Measurements from ENCODE around the gene MIEF2. TPM values are rescaled to one million over a fixed set of nuclear protein-coding genes. Genes with fewer than 3 reads are reported as not detected.

MIEF2 gene
- total RNA-seq, 1 donor from 2014 or later: 17.9 TPM

DNA sequence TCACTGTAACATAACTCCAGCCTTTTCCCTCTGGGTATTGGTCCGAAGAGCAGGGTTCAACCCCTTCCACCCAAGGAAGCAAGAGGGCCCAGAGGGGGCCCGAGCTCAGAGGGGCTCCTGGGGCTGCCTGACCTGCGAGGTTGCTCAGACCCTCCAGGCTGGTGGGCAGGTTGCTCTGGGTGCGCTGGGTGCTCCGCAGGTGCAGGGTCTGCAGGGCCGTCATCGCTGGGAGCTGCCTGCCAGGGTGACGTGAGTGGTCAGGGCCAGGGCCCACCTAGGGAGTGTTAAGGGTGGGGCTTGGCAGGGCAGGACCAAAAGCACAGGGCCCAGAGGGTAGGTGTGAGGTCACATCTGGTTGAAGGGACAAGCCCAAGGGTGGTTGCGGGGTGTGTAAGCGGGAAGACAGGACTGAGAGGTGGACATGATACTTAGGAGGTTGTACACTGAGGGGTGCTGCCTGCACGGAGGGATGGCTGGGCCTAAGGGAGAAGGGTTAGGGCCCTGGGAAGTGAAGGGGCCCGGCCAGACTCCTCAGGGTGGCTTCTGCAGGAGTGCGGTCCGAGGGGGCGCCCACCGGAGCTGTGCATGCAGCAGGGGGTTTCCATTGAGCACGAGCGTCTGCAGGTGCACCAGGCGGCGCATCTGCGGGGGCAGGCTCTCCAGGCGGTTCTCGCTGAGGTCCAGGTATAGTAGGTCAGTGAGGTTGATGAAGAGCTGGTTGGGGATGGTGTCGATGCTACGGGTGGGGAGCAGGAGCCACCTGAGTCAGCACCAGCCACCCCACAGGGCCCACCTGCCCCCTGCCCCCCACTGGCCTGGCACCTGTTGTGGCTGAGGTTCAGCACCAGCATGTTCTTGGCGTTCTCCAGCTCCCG lies 6.3 kb upstream of the MIEF2 start:
- Mint-ChIP-seq H3K27ac (no peak overlapping the region), H3K4me3 (no peak overlapping the region), H3K27me3 (no peaks in the 10 kb centered on the region), H3K9me3 (no peaks in the 10 kb centered on the region), H3K4me1 (ENCODE audit: unreplicated experiment) (peaks cover 8% of the 10 kb centered on the region), H3K36me3 (peaks cover 4% of the 10 kb centered on the region)
- no peak for DNase-seq (ENCODE audit: extremely low spot score, unreplicated experiment)
- TF ChIP-seq, protein P1, sequence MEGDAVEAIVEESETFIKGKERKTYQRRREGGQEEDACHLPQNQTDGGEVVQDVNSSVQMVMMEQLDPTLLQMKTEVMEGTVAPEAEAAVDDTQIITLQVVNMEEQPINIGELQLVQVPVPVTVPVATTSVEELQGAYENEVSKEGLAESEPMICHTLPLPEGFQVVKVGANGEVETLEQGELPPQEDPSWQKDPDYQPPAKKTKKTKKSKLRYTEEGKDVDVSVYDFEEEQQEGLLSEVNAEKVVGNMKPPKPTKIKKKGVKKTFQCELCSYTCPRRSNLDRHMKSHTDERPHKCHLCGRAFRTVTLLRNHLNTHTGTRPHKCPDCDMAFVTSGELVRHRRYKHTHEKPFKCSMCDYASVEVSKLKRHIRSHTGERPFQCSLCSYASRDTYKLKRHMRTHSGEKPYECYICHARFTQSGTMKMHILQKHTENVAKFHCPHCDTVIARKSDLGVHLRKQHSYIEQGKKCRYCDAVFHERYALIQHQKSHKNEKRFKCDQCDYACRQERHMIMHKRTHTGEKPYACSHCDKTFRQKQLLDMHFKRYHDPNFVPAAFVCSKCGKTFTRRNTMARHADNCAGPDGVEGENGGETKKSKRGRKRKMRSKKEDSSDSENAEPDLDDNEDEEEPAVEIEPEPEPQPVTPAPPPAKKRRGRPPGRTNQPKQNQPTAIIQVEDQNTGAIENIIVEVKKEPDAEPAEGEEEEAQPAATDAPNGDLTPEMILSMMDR (conservative IDR thresholded peaks at IDR 0.05): no peak

DNA sequence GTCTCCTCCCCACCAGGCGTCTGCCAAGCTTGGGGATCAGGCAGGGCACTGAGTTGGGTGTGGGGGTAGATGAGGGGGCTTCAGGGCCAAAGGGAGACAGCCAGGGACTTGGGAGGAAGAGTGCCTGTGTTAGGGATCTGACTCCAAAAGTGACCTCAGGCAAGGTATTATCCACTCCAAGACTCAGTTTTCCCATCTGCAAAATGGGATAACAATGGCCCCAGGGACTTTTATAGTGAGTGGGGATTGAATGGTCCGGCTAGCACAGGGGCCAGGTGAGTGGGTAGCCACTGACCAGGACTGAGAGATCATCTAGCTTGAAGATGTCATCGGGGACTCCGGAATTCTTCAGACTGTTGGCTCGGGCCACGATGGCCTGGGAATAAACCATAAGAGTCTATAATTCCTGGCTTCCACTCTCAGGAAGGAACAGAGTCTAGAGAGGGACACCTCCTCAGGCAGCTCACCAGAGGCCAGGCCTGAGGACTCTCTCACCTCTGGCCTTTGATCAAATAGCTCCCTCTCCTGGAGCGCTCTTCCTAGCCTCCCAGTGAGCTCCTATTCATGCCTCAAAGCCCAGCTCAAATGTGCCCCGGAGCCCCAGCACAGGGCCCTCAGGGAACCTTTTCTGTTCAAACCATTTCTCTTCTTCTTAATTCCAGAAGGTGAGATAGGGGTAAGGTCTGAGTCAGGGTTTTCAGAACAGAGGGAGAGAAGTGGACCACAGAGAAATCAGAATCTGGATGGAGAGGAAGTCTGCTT lies 5.4 kb upstream of the MIEF2 start:
- H3K4me1 Mint-ChIP-seq (ENCODE audit: unreplicated experiment): peaks cover 14% of the 10 kb centered on the region
- H3K4me3 Mint-ChIP-seq: no peak overlapping the region
- no peak for DNase-seq (ENCODE audit: extremely low spot score, unreplicated experiment)
- TF ChIP-seq, protein P1 (conservative IDR thresholded peaks at IDR 0.05): no peak
- H3K27me3 Mint-ChIP-seq: no peaks in the 10 kb centered on the region
- no peaks in the 10 kb centered on the region for H3K9me3 Mint-ChIP-seq
- no peak overlapping the region for H3K27ac Mint-ChIP-seq
- H3K36me3 Mint-ChIP-seq: peaks cover 4% of the 10 kb centered on the region

DNA sequence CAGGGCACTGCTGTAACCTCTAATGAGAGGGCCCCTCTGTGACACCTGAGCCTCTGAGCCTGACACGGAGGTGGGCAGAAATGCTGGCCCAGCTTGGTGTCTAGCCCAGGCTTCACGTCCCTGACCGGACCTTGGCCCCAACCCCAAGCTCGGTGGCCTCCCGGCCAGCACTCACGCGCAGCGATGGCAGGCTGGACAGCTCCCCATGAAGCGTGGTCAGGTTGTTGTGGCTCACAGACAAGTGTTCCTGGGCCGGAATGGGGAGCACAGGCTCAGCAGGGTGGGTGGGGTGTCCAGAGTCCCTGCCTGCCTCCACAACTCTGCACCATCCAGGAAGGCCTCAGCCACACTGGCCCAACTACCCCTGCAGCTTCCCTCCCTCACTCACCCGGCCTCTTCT lies 4.1 kb upstream of the MIEF2 start:
- H3K36me3 Mint-ChIP-seq: no peaks in the 10 kb centered on the region
- H3K27ac Mint-ChIP-seq: peak overlapping the region; percentile 51
- peak overlapping the region; percentile 45 for H3K4me3 Mint-ChIP-seq
- DNase-seq (ENCODE audit: extremely low spot score, unreplicated experiment): no peak
- peaks cover 10% of the 10 kb centered on the region for H3K4me1 Mint-ChIP-seq (ENCODE audit: unreplicated experiment)
- no peaks in the 10 kb centered on the region for H3K9me3 Mint-ChIP-seq
- no peaks in the 10 kb centered on the region for H3K27me3 Mint-ChIP-seq
- TF ChIP-seq, protein P1 (conservative IDR thresholded peaks at IDR 0.05): no peak

DNA sequence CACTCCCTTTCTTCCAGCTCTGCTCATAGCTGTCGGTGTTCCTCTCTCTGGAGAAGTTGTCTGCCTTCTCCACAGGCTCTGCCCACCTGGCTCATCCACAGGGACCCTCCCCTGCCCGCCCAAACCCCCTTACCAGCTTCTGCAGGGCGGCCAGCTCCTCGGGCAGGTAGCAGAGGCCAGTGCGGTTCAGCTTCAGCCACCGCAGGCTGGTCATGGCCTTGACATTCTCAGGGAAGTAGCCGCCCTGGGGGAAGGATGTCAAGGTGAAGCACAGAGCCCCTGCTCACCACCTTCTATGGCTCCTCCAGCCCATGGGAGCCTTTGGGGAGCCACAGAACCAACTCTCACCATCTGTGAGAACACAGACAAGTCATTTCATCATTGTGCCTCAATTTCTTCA lies 3.7 kb upstream of the MIEF2 start:
- Mint-ChIP-seq H3K27me3 (no peaks in the 10 kb centered on the region), H3K36me3 (no peaks in the 10 kb centered on the region), H3K27ac (peak overlapping the region; percentile 98)

DNA sequence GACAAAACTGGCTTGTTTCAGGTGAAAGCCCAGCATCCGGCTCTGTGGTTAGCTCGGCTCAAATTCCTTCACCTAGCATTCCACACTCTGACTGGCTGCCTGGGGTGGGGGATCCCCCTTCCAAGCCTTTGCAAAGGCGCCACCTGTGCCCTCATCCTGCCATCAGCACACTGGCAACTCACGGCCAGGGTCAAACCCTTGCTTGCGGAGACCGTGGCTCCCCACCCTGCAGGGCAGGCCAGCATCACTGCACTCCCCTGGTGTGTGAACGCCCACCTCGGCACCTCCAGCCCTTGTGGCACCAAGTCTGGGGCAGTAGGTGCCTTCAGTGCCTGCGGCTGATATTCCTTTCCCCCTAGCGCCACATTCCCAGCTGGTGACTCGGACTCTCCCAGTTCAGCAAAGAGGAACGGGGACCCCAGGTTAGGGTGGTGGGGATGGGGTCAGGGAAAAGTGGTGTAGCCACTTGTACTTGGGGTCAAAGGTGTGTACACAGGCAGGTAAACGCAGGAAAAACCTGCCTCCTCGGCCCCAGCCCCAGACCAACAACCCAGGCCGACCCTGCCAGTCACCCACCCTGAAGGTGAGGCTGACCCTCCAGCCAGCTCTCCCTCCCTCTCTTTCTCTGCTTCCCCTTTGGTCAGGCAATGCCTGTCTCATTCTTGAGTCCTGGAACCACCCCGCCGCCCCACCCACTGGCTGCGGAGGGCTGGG lies 3.0 kb upstream of the MIEF2 start:
- Mint-ChIP-seq H3K9me3 (no peaks in the 10 kb centered on the region), H3K4me1 (ENCODE audit: unreplicated experiment) (peaks cover 10% of the 10 kb centered on the region), H3K27me3 (no peaks in the 10 kb centered on the region), H3K27ac (peak overlapping the region; percentile 98), H3K36me3 (no peaks in the 10 kb centered on the region), H3K4me3 (peak overlapping the region; percentile 98)
- TF ChIP-seq, protein P1 (conservative IDR thresholded peaks at IDR 0.05): no peak
- no peak for DNase-seq (ENCODE audit: extremely low spot score, unreplicated experiment)

More for the DNA sequence above, 3.7 kb upstream of the MIEF2 start:
- no peak for DNase-seq (ENCODE audit: extremely low spot score, unreplicated experiment)
- Mint-ChIP-seq H3K4me1 (ENCODE audit: unreplicated experiment) (peaks cover 10% of the 10 kb centered on the region), H3K9me3 (no peaks in the 10 kb centered on the region), H3K4me3 (peak overlapping the region; percentile 98)
- TF ChIP-seq, protein P1 (conservative IDR thresholded peaks at IDR 0.05): no peak

Data from type B pancreatic cell (in vitro differentiated cells).